GM12878 (cell line): Measurements from ENCODE around the gene IL11. TPM values are rescaled to one million over a fixed set of nuclear protein-coding genes. Genes with fewer than 3 reads are reported as not detected.
A peak's percentile ranks its signal among the peaks of the same experiment; 100 is the strongest.

ENCODE experiments used
- ATAC-seq: fragments of 200-7000 bp; cut with Tn5 transposase; 3 replicates; pipeline ENCODE4 v1.9.1; 2020; ENCODE audit warnings: mild to moderate bottlenecking, moderate library complexity
- BruUV-seq: library from RNA; stranded (reverse); fragments of 400-500 nt; replicated peaks from 2 replicates; lab custom pipeline; 2021; lab: Mats Ljungman, UMichigan
- CTCF ChIA-PET: fragments of 300-600 bp; sonication (Branson Sonifier 250); formaldehyde crosslinking; extraction: SDS; loops from one replicate; lab custom pipeline; 2021; ENCODE audit warnings: inconsistent platforms; lab: Yijun Ruan, JAX
- POLR2A ChIA-PET: fragments of 350-600 bp; formaldehyde crosslinking; extraction: SDS; loops from one replicate; lab custom pipeline; 2021; ENCODE audit warnings: inconsistent platforms; lab: Charles Lee
- RAD21 ChIA-PET: fragments of 300-600 bp; sonication (Branson Sonifier 250); formaldehyde crosslinking; loops from one replicate; lab custom pipeline; 2023; ENCODE audit warnings: antibody characterized with exemption; ENCODE audit not compliant: unreplicated experiment; lab: Charles Lee
- SMC1A ChIA-PET: fragments of 300-600 bp; sonication (Branson Sonifier 250); formaldehyde crosslinking; loops from one replicate; lab custom pipeline; 2023; ENCODE audit not compliant: unreplicated experiment, uncharacterized antibody; lab: Charles Lee
- DNase-seq: peaks from one replicate; pipeline ENCODE4 v3.0.0-alpha.2; 2011; ENCODE audit warnings: low read depth, low spot score
- FAIRE-seq: peaks from 3 replicates; lab custom pipeline; 2011; peaks lifted over from hg19 to GRCh38; lab: Jason Lieb, UNC
- H2AFZ ChIP-seq: 2 replicates; pipeline ENCODE4 v1.6.0; 2011; ENCODE audit warnings: low read depth, low read length, control low read depth; ENCODE audit not compliant: control insufficient read depth
- H3K27ac ChIP-seq: 2 replicates; pipeline ENCODE4 v1.5.1; 2011; ENCODE audit warnings: control low read depth; ENCODE audit not compliant: control insufficient read depth, insufficient read depth
- H3K27me3 ChIP-seq, 2 experiments: replicated peaks in 1 of 2; 2 replicates each; pipeline versions ENCODE4 v1.6.0 to v1.6.1; 2011; ENCODE audit warnings: low read length in 1 of 2; ENCODE audit not compliant: control insufficient read depth in 2 of 2, insufficient read depth in 2 of 2
- H3K36me3 ChIP-seq, 2 experiments: 2 replicates each; pipeline ENCODE4 v1.5.1; 2011; ENCODE audit warnings: low read length in 1 of 2; ENCODE audit not compliant: control insufficient read depth in 2 of 2, insufficient read depth in 2 of 2
- H3K4me1 ChIP-seq: 2 replicates; pipeline ENCODE4 v1.6.1; 2011; ENCODE audit warnings: mild to moderate bottlenecking, low read length, moderate library complexity, mixed read lengths; ENCODE audit not compliant: control insufficient read depth, insufficient read depth
- H3K4me2 ChIP-seq: 2 replicates; pipeline ENCODE4 v1.6.0; 2011; ENCODE audit warnings: control low read depth; ENCODE audit not compliant: control insufficient read depth, insufficient read depth
- H3K4me3 ChIP-seq: fragments of 200-600 bp; sonication (generic); 2 replicates; pipeline ENCODE4 v1.5.1; 2016
- H3K79me2 ChIP-seq: 2 replicates; pipeline ENCODE4 v1.6.0; 2011; ENCODE audit warnings: low read length; ENCODE audit not compliant: control insufficient read depth, insufficient read depth
- H3K9ac ChIP-seq: 2 replicates; pipeline ENCODE4 v1.8.0; 2011; ENCODE audit warnings: low read length, control low read depth, mixed read lengths; ENCODE audit not compliant: control insufficient read depth, insufficient read depth
- H3K9me3 ChIP-seq: replicated peaks from 3 replicates; pipeline ENCODE4 v1.5.1; 2011; ENCODE audit warnings: mild to moderate bottlenecking, low read length; ENCODE audit not compliant: control insufficient read depth, insufficient read depth
- H4K20me1 ChIP-seq: 2 replicates; pipeline ENCODE4 v1.6.0; 2011; ENCODE audit not compliant: control insufficient read depth, insufficient read depth
- IKZF1 ChIP-seq: fragments of 450-650 bp; conservative IDR thresholded peaks from 2 replicates; pipeline ENCODE4 v1.6.1; 2017; ENCODE audit warnings: antibody characterized with exemption, mild to moderate bottlenecking
- MTA3 ChIP-seq: IDR thresholded peaks from 2 replicates; pipeline ENCODE4 v1.6.1; 2012; ENCODE audit warnings: low read length, inconsistent platforms, borderline replicate concordance
- NFYB ChIP-seq: IDR thresholded peaks from 2 replicates; pipeline ENCODE4 v1.6.1; 2011; ENCODE audit warnings: low read depth, mild to moderate bottlenecking, low read length, improper control_type of control experiment, moderate library complexity; ENCODE audit not compliant: insufficient read depth
- NRF1 ChIP-seq: conservative IDR thresholded peaks from 2 replicates; pipeline ENCODE4 v1.6.1; 2011; ENCODE audit warnings: mild to moderate bottlenecking, low read depth, low read length, improper control_type of control experiment
- PBX3 ChIP-seq: IDR thresholded peaks from 2 replicates; pipeline ENCODE4 v1.6.1; 2011; ENCODE audit warnings: mild to moderate bottlenecking, low read depth, low read length, moderate library complexity; ENCODE audit not compliant: insufficient replicate concordance
- PML ChIP-seq: IDR thresholded peaks from 2 replicates; pipeline ENCODE4 v1.6.1; 2012; ENCODE audit warnings: low read length, inconsistent platforms
- POLR2A ChIP-seq: IDR thresholded peaks from 2 replicates; pipeline ENCODE4 v1.6.1; 2011; ENCODE audit warnings: low read depth, mild to moderate bottlenecking, low read length
- POLR2AphosphoS2 ChIP-seq: IDR thresholded peaks from 2 replicates; pipeline ENCODE4 v1.6.1; 2011; ENCODE audit warnings: low read depth, mild to moderate bottlenecking, low read length, improper control_type of control experiment, moderate library complexity
- RAD51 ChIP-seq: fragments of 450-650 bp; IDR thresholded peaks from 2 replicates; pipeline ENCODE4 v1.6.1; 2016; ENCODE audit warnings: moderate library complexity, mild to moderate bottlenecking, inconsistent platforms
- WGBS: methylation state at CpG from one replicate; pipeline ENCODE4 v1.1.6; 2016; ENCODE audit warnings: low lambda C conversion rate; ENCODE audit not compliant: insufficient replicate concordance, insufficient coverage; ENCODE audit errors: missing lambda C conversion rate; 5-methylcytosine and 5-hydroxymethylcytosine counted together
- in situ Hi-C: fragments of 300-500 bp; cut with MboI; formaldehyde crosslinking; loops from 9 replicates; pipeline ENCODE4 v1.14.3; 2018; ENCODE audit warnings: mixed read lengths
- intact Hi-C: fragments of 100-400 bp; cut with micrococcal nuclease; formaldehyde crosslinking; loops from one replicate; pipeline ENCODE4 v1.14.2; 2022; ENCODE audit not compliant: unreplicated experiment
- polyA plus RNA-seq, 11 experiments: library from polyadenylated mRNA; depleted of rRNA in 4 of 11; unstranded in 6 of 11; stranded (reverse) in 5 of 11; fragments of >200 nt; fragmentation: Nextera tagmentation in 4 of 11; fragmentation: Illumina TruSeq in 1 of 11; extraction: Ambion mirVana in 4 of 11; extraction: Trizol in 1 of 11; gene quantifications; 1 replicate in 1 of 11; 2 replicates in 10 of 11; pipeline versions ENCODE4 v1.2.1 to v1.2.3, GENCODE V29; 2011 to 2016; ENCODE audit warnings: inconsistent platforms in 2 of 11, missing spikeins in 2 of 11, low read depth in 1 of 11
- total RNA-seq, 4 experiments: library from RNA; depleted of rRNA in 3 of 4; stranded (reverse); fragments of >200 nt in 3 of 4; fragmentation: Illumina TruSeq in 1 of 4; extraction: Trizol in 1 of 4; gene quantifications; 2 replicates each; pipeline versions ENCODE4 v1.2.1 to v1.2.3, GENCODE V29; 2013 to 2021

Gene IL11
- total and polyA plus RNA-seq, 10 of the 15 experiments (the other 5 are each of a cell fraction or from before 2014, with no cell fraction given) = 0.15 TPM; not detected in 9

- TF ChIP-seq NRF1 (no peak), POLR2A (no peak)
Observed at GRCh38 chr19:55391702-55392615, 21.7 kb upstream of the IL11 start (continued).

GRCh38 chr19:55391191-55391670 lies 21.0 kb upstream of the IL11 start:
- no peak overlapping the region for H3K4me3 ChIP-seq
- intact Hi-C loops = no loop called here
- H4K20me1 ChIP-seq = peaks cover 14% of the 10 kb centered on the region
- H3K4me1 ChIP-seq = peaks cover 16% of the 10 kb centered on the region
- 62% methylated on average over 12 of the region's 12 CpGs for WGBS
- H3K27me3 ChIP-seq = no peaks in the 10 kb centered on the region
- no peak overlapping the region for H3K4me2 ChIP-seq
- H3K9ac ChIP-seq = no peak overlapping the region
- CTCF ChIA-PET = interaction anchor here (1.4 kb wide), 1 partner anchor 89 kb away, joined by 4 read pairs; no protein-coding TSS in a partner anchor
- H3K9me3 ChIP-seq = no peaks in the 10 kb centered on the region
- no peak for ATAC-seq
- SMC1A ChIA-PET = no interaction called here
- RAD21 ChIA-PET = interaction anchor here (0.9 to 1.2 kb wide), 2 partner anchors 13 to 98 kb away, joined by 3 to 4 read pairs; no protein-coding TSS in a partner anchor
- peaks cover 19 to 23% of the 10 kb centered on the region in 2 experiments; a peak in 3 of 4 replicates for H3K36me3 ChIP-seq
- no peak overlapping the region for H3K27ac ChIP-seq
- no peak for FAIRE-seq
- no peak for DNase-seq
- no TSS peak for BruUV-seq
- POLR2A ChIA-PET = interaction anchor here (0.6 kb wide), 1 partner anchor 278 kb away, joined by 4 read pairs; no protein-coding TSS in a partner anchor
- peaks cover 28% of the 10 kb centered on the region for H3K79me2 ChIP-seq
- TF ChIP-seq POLR2A (peak; percentile 71), RAD51 (no peak), PML (peak; percentile 35; the same call in 1 of the 2 replicates), POLR2AphosphoS2 (no peak), PBX3 (no peak), IKZF1 (no peak), MTA3 (no peak), NFYB (no peak)
- TF ChIP-seq, all 136 proteins: peak for 2
- H2AFZ ChIP-seq = no peak overlapping the region
- in situ Hi-C loops = no loop called here
